GM18502 (cell line): ENCODE data around the gene SIX1.

Experiments used
- ATAC-seq: cut with Tn5 transposase; IDR thresholded peaks from one replicate; pipeline ENCODE4 v1.9.1; 2021; ENCODE audit warnings: mild to moderate bottlenecking; ENCODE audit not compliant: unreplicated experiment, poor library complexity

SIX1 gene

GRCh38 chr14:60643463-60644314 lies 5.6 kb downstream of the SIX1 start:
- no peak for ATAC-seq

- no peak for ATAC-seq
Measured at GRCh38 chr14:60643141-60643462, 6.2 kb downstream of the SIX1 start.

DNA sequence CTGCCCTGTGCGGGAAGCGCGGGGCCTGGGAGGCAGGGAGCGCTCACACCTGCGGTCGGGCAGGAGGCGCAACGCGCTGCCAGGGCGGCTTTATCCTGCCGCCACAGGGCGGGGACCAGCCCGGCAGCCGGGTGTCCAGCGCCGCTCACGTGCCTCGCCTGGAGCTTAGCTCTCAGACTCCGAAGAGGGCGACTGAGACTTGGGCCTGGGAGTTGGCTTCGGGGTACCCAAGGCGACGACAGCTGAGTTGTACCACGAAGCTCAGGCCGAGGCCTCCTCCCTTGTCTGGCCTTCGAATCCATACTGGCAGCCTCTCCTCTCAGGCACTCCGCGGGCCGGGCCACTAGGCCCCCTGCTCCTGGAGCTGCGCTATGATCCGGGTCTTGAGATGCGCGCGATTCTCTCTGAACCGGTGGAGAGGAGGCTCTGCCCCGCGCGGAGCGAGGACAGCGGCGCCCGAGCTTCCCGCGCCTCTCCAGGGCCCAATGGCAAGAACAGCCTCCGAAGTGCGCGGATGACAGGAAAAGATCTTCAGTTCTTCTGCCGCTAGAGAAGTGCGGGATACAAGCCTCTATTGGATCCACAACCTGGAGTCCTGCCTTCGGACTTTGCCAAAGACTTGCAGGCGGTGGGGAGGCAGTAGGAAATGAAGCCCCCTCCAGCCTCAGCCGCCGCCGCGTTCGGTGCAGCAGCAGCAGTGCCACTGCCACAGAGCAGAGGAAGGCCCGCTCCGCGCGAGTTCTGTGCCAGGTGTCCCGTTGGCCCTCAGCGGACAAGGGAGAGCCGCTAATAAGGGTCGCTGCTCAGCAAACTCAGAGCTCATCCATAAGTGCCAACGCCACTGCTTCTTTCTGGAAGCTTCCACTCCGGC lies 6.8 kb downstream of the SIX1 start:
- ATAC-seq = no peak

GRCh38 chr14:60641742-60642269 lies 7.5 kb downstream of the SIX1 start:
- no peak for ATAC-seq

GRCh38 chr14:60640859-60641741 lies 8.2 kb downstream of the SIX1 start:
- no peak for ATAC-seq

DNA sequence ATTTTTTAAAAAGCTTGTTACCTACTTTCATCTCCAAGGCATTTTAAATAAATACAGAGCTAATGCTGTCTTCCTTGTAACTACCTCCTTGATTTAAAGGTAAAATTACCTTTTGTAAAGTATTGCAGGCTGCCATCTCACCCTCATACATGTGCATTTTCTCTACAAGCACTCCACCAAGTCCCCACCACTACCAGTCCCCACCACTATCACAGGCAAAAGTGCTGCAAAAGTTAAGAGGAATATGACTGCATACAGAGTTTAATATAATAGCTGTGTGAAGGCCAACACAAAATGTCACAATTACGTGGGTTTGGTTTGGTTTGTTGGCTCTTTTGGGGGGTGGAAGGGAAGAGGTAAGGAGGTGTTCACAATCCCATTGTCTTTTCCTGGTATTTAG lies 9.6 kb downstream of the SIX1 start:
- ATAC-seq = no peak

DNA sequence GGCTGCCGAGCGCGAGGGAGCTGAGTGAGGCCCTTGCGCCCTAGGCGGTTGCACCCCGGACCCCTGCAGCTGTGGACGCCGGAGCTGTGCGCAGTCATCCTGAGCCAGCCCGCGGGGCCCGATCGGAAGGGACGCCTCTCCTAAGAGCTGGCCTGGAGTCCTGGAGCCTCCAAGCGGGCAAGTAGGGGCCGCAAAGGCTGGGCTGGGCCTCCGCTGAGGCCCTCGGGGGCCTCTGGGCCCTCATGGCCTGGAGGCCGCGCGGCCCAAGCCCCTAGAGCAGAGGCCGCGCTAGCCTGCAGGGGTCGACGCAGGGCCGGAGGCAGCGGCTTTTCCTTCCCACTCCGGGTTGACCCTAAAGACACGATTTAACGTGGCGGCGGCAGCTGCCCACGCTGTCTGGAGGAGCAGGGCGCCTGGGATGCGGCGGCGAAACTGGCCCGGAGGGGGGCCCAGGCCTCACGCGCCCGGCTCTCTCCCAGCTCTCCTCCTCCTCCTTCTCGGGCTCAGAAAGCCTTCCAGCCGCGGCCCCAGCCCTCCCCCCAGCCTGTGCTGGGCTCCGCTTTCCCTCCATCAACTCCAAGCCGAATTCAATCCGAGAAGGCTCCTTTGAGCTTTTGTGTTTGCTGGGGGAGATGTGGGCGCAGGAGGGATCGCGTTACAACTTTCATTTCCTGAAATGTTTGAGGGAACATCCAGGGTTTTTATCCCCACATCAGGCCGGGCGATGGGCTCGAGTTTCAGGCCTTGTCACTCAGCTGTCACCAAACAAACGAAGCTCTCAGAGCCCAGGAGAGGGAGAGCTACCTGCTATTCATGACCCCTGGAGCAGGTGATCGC lies 11.6 kb downstream of the SIX1 start:
- no peak for ATAC-seq

GRCh38 chr14:60636879-60637478 lies 12.3 kb downstream of the SIX1 start:
- ATAC-seq = no peak

DNA sequence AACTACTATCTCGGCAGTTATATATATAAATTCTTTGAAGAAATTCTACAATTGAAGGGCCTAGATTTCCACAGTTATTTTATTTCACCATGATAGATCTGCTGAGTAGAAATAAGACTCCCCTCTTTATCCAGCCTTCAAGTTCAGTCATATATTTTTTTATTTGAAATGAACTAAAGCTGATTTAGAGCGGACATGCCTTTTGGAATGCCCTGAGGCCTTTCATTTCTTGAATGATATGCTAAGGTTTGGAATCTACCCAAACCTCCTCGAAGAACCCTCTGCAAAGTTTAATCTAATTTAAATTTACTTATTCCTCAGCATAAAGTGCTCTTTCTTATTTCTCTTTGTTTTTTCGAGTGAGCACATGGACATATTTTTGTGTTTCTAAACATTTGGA lies 15.1 kb downstream of the SIX1 start:
- ATAC-seq = no peak

GRCh38 chr14:60632777-60633176 lies 16.5 kb downstream of the SIX1 start:
- peak; percentile 67 for ATAC-seq

DNA sequence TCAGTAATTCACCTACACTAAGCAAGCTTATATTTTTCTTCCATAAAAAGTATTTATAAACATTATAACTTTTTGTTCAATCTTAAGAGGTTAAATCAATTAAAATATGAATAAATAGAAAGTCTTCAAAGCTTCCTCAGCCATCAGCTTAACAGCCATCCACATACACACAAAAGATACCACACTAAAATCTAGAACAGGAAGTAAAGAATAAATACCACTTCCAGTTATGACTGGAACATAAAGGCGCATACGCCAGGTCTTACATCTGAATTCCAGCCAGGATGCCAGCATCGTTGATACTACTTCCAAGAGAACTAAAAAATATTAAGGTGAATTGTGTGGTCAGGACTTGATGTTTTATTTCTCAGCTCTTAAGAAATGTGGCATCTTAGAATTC lies 17.0 kb downstream of the SIX1 start:
- ATAC-seq = peak; percentile 84

DNA sequence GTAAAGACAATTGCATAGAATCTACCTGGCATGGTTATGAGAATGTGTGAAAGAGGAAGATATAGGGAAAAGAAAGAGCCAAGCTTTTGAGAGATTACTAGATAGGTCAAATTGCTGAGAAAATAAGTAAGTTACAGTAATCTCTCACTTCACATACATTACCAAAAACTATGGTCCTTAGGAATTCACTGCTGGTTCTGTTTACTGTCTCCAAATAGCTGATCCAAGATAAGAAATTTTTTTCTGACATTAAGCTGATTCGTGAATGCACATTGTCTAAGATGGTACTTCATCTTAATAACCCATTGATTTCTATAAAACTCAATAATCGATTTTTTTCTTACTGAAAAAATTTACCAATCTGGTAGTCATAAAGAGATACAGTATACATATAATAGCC lies 17.4 kb downstream of the SIX1 start:
- no peak for ATAC-seq

GRCh38 chr14:60630129-60630528 lies 19.1 kb downstream of the SIX1 start:
- ATAC-seq = no peak

GRCh38 chr14:60628892-60629291 lies 20.4 kb downstream of the SIX1 start:
- ATAC-seq = no peak

GRCh38 chr14:60622917-60623257 lies 26.4 kb downstream of the SIX1 start:
- no peak for ATAC-seq

DNA sequence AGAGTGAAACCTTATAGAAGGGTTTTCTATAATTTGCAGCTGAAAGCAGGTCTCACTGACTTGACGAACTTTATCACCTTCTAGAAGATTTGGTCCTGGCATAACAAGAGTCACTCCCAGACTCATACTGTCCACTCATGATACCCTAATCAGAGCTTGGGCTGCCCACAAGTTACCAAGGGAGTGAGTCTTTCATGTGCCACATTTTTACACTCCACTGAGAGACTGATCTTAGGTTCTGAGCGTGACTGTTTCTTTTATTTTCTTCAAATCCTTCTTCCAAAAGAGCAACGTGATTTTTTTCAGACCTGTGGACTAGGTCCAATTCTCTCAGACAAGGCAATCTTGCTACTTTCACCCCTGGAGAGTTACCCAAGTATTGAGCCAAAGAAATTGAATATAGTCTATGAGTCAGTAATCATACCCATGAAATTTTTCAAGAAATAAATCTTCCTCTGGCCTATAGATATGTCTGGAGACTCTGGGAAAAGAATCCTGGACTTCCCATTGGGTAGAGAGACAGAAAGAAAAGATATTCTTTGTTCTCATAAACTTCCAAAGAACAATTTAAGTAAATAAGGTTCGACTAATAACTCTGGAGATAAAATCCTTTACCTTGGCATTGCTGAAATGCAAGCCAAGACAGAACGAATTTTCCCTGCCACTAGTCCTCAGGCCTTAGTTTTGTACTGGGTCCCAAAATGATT lies 26.9 kb downstream of the SIX1 start:
- no peak for ATAC-seq

DNA sequence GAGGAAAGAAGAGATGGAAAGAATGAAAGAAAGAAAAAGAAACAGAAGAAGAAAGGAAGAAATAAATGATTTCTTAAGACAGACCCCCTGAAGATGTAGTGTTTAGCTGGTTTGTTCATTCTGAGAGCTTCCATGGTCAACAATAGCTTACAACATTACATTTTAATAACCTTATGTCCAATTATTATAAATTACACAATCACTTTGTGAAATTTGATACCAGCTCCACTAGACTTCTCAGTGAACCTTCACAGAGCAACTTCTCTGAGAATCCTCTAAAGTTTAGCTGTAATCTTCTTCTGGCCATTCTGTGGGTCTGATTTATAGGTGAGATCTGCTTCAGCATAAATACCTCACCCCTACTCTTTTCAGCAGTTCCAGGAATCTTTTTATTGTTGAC lies 27.9 kb downstream of the SIX1 start:
- no peak for ATAC-seq

GRCh38 chr14:60618241-60618640 lies 31.0 kb downstream of the SIX1 start:
- ATAC-seq = no peak
